Ovary (tissue), 9 donors: ENCODE measurements around the gene CNBP. TPM values are rescaled to one million over a fixed set of nuclear protein-coding genes. Genes with fewer than 3 reads are reported as not detected.
"Not testable (repeated sequence)": the region's sequence is repeated elsewhere in the genome, so short reads cannot be mapped to it uniquely, and the experiment has no call there.

Experiments used
- DNase-seq, 5 donors: peaks; one replicate each; pipeline ENCODE4 v3.0.0-alpha.2; 2019 to 2020
- H3K27ac ChIP-seq, 2 donors: fragments of 200-600 bp; one replicate each; pipeline versions ENCODE4 v1.5.1 to v1.8.0; 2019 to 2022
- H3K27me3 ChIP-seq: fragments of 200-600 bp; one replicate; pipeline ENCODE4 v1.8.0; 2022
- H3K36me3 ChIP-seq: fragments of 200-600 bp; sonication (generic); one replicate; pipeline ENCODE4 v1.5.1; 2019
- H3K4me1 ChIP-seq: one replicate; pipeline ENCODE4 v1.8.1; 2013; ENCODE audit warnings: mild to moderate bottlenecking, moderate library complexity; ENCODE audit not compliant: insufficient read depth
- H3K4me3 ChIP-seq: fragments of 200-600 bp; sonication (generic); one replicate; pipeline ENCODE4 v1.5.1; 2017
- H3K9me3 ChIP-seq, 2 donors: fragments of 200-600 bp in 1 of 2; sonication (generic) in 1 of 2; one replicate each; pipeline versions ENCODE4 v1.5.1 to v1.8.1; 2013 to 2019; ENCODE audit warnings: mild to moderate bottlenecking in 1 of 2, moderate library complexity in 1 of 2
- CTCF ChIP-seq, 3 donors: fragments of 450-650 bp in 2 of 3; fragments of 200-600 bp in 1 of 3; IDR thresholded peaks; one replicate each; pipeline versions ENCODE4 v1.5.1 to v1.8.0; 2016 to 2022; ENCODE audit warnings: antibody characterized with exemption in 3 of 3, mild to moderate bottlenecking in 1 of 3
- EP300 ChIP-seq: sonication (generic); formaldehyde crosslinking; IDR thresholded peaks from one replicate; pipeline ENCODE4 v1.6.1; 2017; ENCODE audit warnings: antibody characterized with exemption
- POLR2A ChIP-seq: fragments of 450-650 bp; IDR thresholded peaks from one replicate; pipeline ENCODE4 v1.6.1; 2017; ENCODE audit warnings: antibody characterized with exemption, mild to moderate bottlenecking, moderate library complexity
- WGBS, 3 donors: extraction: QIAGEN DNeasy Blood & Tissue Kit in 1 of 3; methylation state at CpG; one replicate each; pipeline versions ENCODE4 v1.1.5 to v1.1.7; 2013 to 2017; 5-methylcytosine and 5-hydroxymethylcytosine counted together
- intact Hi-C, 4 donors: fragments of 100-400 bp; cut with DNase I; formaldehyde crosslinking; loops; one replicate each; pipeline versions ENCODE4 v1.11.0 to v1.15.1; 2022 to 2023
- polyA plus RNA-seq, 2 donors: library from polyadenylated mRNA; stranded (reverse); fragments of 200-250 nt in 1 of 2; fragments of 350-450 nt in 1 of 2; fragmentation: Illumina TruSeq in 1 of 2; extraction: RNeasy Lipid Tissue Mini Kit (QIAGEN cat#74804) in 1 of 2; gene quantifications; one replicate each; pipeline ENCODE4 v1.2.3, GENCODE V29; 2013 to 2014
- total RNA-seq, 7 donors: library from RNA; depleted of rRNA in 2 of 7; stranded (reverse); fragments of >200 nt in 2 of 7; fragmentation: NEBNext Ultra II Directional in 3 of 7; extraction: Animal tissue kit (Norgen Biotek cat#: 25700) in 3 of 7; gene quantifications; one replicate each; pipeline versions ENCODE4 v1.1.0 to v1.2.4, GENCODE V29; 2016 to 2023
- donor health status: DM: no; HTN: no; CAD: no; lungs with moderate emphysema.
- donor health status: DM: no; HTN: no; CAD: no.
- donor health status: Bipolar disorder and iron deficiency.
- donor health status: DM: yes; HTN: yes; CAD: no.
- donor health status: DM: no; HTN: no; CAD: no.
- donor health status: DM: yes; HTN: yes; CAD: no.

Gene CNBP
- total and polyA plus RNA-seq, 9 donors, result 383 to 540 (median 467) TPM

- WGBS, 3 donors, result 2 to 8% (median 5%) methylated on average over 6 of the region's 6 CpGs
- H3K4me3 ChIP-seq, result no peak overlapping the region
- intact Hi-C loops, result no loop called here
These were observed 12.1 kb upstream of the CNBP start for GRCh38 chr3:129195731-129196256.

GRCh38 chr3:129189793-129190192 lies 6.1 kb upstream of the CNBP start:
- intact Hi-C loops, result loop anchor here in 1 of 4 donors (10.0 kb wide), 1 partner anchor 125 kb away; a partner anchor contains a TSS
- H3K27ac ChIP-seq, H3K4me1 ChIP-seq, DNase-seq, H3K36me3 ChIP-seq, H3K9me3 ChIP-seq, H3K4me3 ChIP-seq, H3K27me3 ChIP-seq: not testable (repeated sequence)
- 93 to 97% (median 94%) methylated on average over 8 of the region's 8 CpGs for WGBS, 3 donors

More at GRCh38 chr3:129195731-129196256, 12.1 kb upstream of the CNBP start:
- Histone ChIP-seq H3K27me3 (no peaks in the 10 kb centered on the region), H3K4me1 (peaks cover 2% of the 10 kb centered on the region), H3K27ac (peak overlapping the region in 1 of 2 donors; percentile 37), H3K36me3 (no peaks in the 10 kb centered on the region), H3K9me3 (no peaks in the 10 kb centered on the region)
- TF ChIP-seq POLR2A, result no peak
- no peak for TF ChIP-seq CTCF (IDR thresholded peaks at IDR 0.05)
- TF ChIP-seq EP300, result no peak
- peak; percentile 63 to 72 (median 71) for DNase-seq

GRCh38 chr3:129187857-129188256 lies 4.2 kb upstream of the CNBP start:
- Histone ChIP-seq H3K9me3 (no peaks in the 10 kb centered on the region), H3K27ac (peak overlapping the region in 1 of 2 donors; percentile 70), H3K4me1 (peaks cover 4% of the 10 kb centered on the region), H3K4me3 (no peak overlapping the region), H3K36me3 (no peaks in the 10 kb centered on the region), H3K27me3 (no peaks in the 10 kb centered on the region)
- DNase-seq, result no peak
- 5 to 21% (median 6%) methylated on average over 1 of the region's 1 CpG for WGBS, 3 donors
- intact Hi-C loops, result loop anchor here in 1 of 4 donors (10.0 kb wide), 1 partner anchor 127 kb away; a partner anchor contains a TSS
- TF ChIP-seq POLR2A, result no peak
- no peak for TF ChIP-seq CTCF (IDR thresholded peaks at IDR 0.05)
- no peak for TF ChIP-seq EP300

GRCh38 chr3:129185783-129186182 lies 2.1 kb upstream of the CNBP start:
- H3K27me3 ChIP-seq, result no peaks in the 10 kb centered on the region
- no peak overlapping the region for H3K27ac ChIP-seq
- H3K9me3 ChIP-seq, result no peaks in the 10 kb centered on the region
- 76 to 87% (median 86%) methylated on average over 3 of the region's 3 CpGs for WGBS, 3 donors
- TF ChIP-seq POLR2A (no peak), CTCF (IDR thresholded peaks at IDR 0.05) (no peak), EP300 (no peak)
- no peaks in the 10 kb centered on the region for H3K36me3 ChIP-seq
- peaks cover 4% of the 10 kb centered on the region for H3K4me1 ChIP-seq
- intact Hi-C loops, result loop anchor here in 1 of 4 donors (10.0 kb wide), 1 partner anchor 129 kb away; a partner anchor contains a TSS
- DNase-seq, result no peak
- H3K4me3 ChIP-seq, result no peak overlapping the region

- not testable (repeated sequence) for H3K36me3 ChIP-seq, H3K4me1 ChIP-seq, DNase-seq, H3K9me3 ChIP-seq, H3K27me3 ChIP-seq
- peak overlapping the region in 1 of 2 donors; percentile 95 for H3K27ac ChIP-seq
- WGBS, 3 donors, result 79 to 83% (median 81%) methylated on average over 20 of the region's 20 CpGs
- peak overlapping the region; percentile 100 for H3K4me3 ChIP-seq
- intact Hi-C loops, result loop anchor here in 1 of 4 donors (10.0 kb wide), 1 partner anchor 130 kb away; a partner anchor contains a TSS
These were observed 1.3 kb upstream of the CNBP start for GRCh38 chr3:129184784-129185542.
